HG03442 (cell line): ENCODE data around the gene CYP2C18.
"Not testable (repeated sequence)": the region's sequence is repeated elsewhere in the genome, so short reads cannot be mapped to it uniquely, and the experiment has no call there.

Source experiments
- ATAC-seq: cut with Tn5 transposase; IDR thresholded peaks from one replicate; pipeline ENCODE4 v1.9.1; 2021; ENCODE audit warnings: mild to moderate bottlenecking, moderate library complexity; ENCODE audit not compliant: unreplicated experiment

CYP2C18 gene

GRCh38 chr10:94738588-94738987 lies 55.1 kb downstream of the CYP2C18 start:
- ATAC-seq: no peak

- ATAC-seq: no peak
Observed at GRCh38 chr10:94747137-94747536, 63.6 kb downstream of the CYP2C18 start.

GRCh38 chr10:94747838-94748237 lies 64.3 kb downstream of the CYP2C18 start:
- ATAC-seq: no peak

DNA sequence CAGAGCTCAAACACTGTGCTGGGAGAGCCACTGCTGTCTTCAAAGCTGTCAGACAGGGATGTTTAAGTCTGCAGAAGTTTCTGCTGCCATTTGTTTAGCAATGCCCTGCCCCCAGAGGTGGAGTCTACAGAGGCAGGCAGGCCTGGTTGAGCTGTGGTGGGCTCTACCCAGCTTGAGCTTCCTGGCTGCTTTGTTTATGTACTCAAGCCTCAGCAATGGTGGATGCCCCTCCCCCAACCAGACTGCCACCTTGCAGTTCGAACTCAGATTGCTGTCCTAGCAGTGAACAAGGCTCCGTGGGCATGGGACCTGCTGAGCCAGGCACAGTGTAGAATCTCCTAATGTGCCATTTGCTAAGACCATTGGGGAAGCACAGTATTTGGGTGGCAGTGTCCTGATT lies 74.4 kb downstream of the CYP2C18 start:
- no peak for ATAC-seq

DNA sequence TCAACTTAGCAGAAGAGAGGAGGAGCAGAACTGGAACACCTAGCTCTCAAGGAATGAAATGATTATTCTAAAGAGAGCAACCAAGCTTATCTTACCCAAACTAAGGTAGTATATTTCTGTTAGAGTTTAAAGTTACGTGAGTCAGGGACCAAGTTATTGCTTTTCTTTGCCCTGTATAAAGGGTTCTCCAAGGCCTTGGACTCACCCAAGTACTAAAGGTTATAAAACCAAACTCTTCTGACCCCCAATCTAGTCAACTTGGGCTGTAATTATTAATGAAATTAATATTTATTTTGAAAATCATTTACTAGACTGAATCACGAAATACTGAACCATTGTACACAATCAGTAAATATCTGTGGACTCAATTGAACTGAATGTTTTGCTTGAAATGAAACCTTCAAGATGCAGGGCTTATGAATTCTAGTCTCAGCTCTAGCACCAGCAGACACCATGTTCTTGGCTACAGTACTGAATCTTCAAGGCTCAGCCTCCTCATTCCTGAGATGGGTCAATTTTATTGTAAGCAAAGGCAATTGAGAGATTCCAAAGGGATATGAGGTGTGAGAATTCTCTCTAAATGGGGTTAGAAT lies 77.2 kb downstream of the CYP2C18 start:
- no peak for ATAC-seq

- no peak for ATAC-seq
Observed at GRCh38 chr10:94762393-94762792, 78.9 kb downstream of the CYP2C18 start, which contains the start of gene CYP2C19. Gene CYP2C19, plus strand, starts transcription at chr10:94762681. Its CDS starts 25 bp downstream, at chr10:94762706.

DNA sequence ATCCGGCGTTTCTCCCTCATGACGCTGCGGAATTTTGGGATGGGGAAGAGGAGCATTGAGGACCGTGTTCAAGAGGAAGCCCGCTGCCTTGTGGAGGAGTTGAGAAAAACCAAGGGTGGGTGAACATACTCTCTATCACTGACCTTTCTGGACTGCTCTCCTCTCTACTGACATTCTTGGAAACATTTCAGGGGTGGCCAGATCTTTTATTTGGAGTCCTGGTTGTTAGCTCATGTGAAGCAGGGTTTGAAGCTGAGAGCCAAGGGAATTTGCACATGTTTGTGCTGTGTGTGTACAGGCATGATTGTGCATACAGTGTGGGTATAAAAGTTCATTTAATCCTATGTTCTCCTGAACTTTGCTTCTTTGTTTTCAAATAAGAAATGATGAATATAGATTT lies 91.9 kb downstream of the CYP2C18 start:
- not testable (repeated sequence) for ATAC-seq

GRCh38 chr10:94777886-94778458 lies 94.4 kb downstream of the CYP2C18 start:
- ATAC-seq: no peak

DNA sequence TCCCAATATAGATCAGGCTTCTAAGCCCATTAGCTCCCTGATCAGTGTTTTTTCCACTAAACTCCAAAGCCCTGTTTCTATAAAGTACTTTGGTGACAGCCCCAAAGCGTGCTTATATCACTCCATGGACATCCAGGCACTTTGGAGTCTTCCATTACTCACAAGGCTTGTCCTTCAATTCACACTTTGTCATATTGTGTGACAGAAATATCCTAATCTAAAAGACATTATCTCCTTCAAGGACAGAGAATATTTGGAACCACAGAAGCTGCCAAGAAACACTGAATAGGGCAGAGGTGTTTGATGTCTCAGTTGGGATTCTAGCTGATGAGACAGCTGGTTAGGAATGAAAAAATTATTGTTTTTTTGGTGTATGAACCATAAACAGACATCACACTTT lies 97.3 kb downstream of the CYP2C18 start:
- ATAC-seq: no peak

- ATAC-seq: no peak
Observed at GRCh38 chr10:94784256-94784655, 100.7 kb downstream of the CYP2C18 start.

DNA sequence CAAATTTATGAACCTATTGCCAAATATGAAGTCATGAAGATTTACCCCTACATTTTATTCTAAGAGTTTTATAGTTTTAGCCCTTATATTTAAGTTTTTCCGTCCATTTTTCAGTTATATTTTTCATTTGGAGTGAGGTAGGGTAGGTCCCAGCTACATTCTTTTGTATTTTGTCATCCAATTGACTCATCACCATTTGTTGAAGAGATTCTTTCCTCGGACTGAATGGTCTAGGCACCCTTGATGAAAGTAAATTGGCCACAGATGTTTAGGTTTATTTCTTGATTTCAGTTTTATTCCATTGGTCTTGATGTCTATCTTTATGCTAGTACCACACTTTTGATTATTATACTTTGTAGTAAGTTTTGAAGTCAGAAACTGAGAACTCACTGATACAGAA lies 101.7 kb downstream of the CYP2C18 start:
- ATAC-seq: no peak
